ENCODE data around the gene AGRP.

Gene AGRP

GRCh38 chr16:67528222-67528869 lies 45.0 kb upstream of the AGRP start, which contains the start of gene RIPOR1:
Gene RIPOR1, plus strand, starts transcription at chr16:67528829. Its CDS starts 9,618 bp downstream, at chr16:67538447.
- TF ChIP-seq FOXP2 (optimal IDR thresholded peaks at IDR 0.05; ENCODE audit: borderline replicate concordance, extremely low read depth, extremely low read length, insufficient read depth) (no peak), POLR2AphosphoS5 (IDR thresholded peaks at IDR 0.05; ENCODE audit: low read depth, low read length) (no peak), REST (IDR thresholded peaks at IDR 0.05; ENCODE audit: insufficient read depth in 1 of 2, low read depth in 2 of 2, low read length in 2 of 2) (no peak), TAF1 (IDR thresholded peaks at IDR 0.05; ENCODE audit: borderline replicate concordance, insufficient read depth, low read length) (no peak), SIN3A (IDR thresholded peaks at IDR 0.05; ENCODE audit: borderline replicate concordance, insufficient read depth, low read length) (no peak)

- no peak for TF ChIP-seq SIN3A (IDR thresholded peaks at IDR 0.05; ENCODE audit: borderline replicate concordance, insufficient read depth, low read length)
- no peak for TF ChIP-seq TAF1 (IDR thresholded peaks at IDR 0.05; ENCODE audit: borderline replicate concordance, insufficient read depth, low read length)
- no peak for TF ChIP-seq FOXP2 (optimal IDR thresholded peaks at IDR 0.05; ENCODE audit: borderline replicate concordance, extremely low read depth, extremely low read length, insufficient read depth)
- no peak for TF ChIP-seq POLR2AphosphoS5 (IDR thresholded peaks at IDR 0.05; ENCODE audit: low read depth, low read length)
- no peak for TF ChIP-seq REST (IDR thresholded peaks at IDR 0.05; ENCODE audit: insufficient read depth in 1 of 2, low read depth in 2 of 2, low read length in 2 of 2)
Measured at GRCh38 chr16:67526149-67526791, 42.9 kb upstream of the AGRP start.

- no peak for TF ChIP-seq POLR2AphosphoS5 (IDR thresholded peaks at IDR 0.05; ENCODE audit: low read depth, low read length)
- no peak for TF ChIP-seq REST (IDR thresholded peaks at IDR 0.05; ENCODE audit: insufficient read depth in 1 of 2, low read depth in 2 of 2, low read length in 2 of 2)
- TF ChIP-seq FOXP2 (optimal IDR thresholded peaks at IDR 0.05; ENCODE audit: borderline replicate concordance, extremely low read depth, extremely low read length, insufficient read depth): no peak
- no peak for TF ChIP-seq TAF1 (IDR thresholded peaks at IDR 0.05; ENCODE audit: borderline replicate concordance, insufficient read depth, low read length)
- no peak for TF ChIP-seq SIN3A (IDR thresholded peaks at IDR 0.05; ENCODE audit: borderline replicate concordance, insufficient read depth, low read length)
Measured at GRCh38 chr16:67525176-67525860, 42.0 kb upstream of the AGRP start.

- TF ChIP-seq FOXP2 (optimal IDR thresholded peaks at IDR 0.05; ENCODE audit: borderline replicate concordance, extremely low read depth, extremely low read length, insufficient read depth) (peak; percentile 31), REST (IDR thresholded peaks at IDR 0.05; ENCODE audit: insufficient read depth in 1 of 2, low read depth in 2 of 2, low read length in 2 of 2) (no peak), SIN3A (IDR thresholded peaks at IDR 0.05; ENCODE audit: borderline replicate concordance, insufficient read depth, low read length) (no peak), TAF1 (IDR thresholded peaks at IDR 0.05; ENCODE audit: borderline replicate concordance, insufficient read depth, low read length) (no peak), POLR2AphosphoS5 (IDR thresholded peaks at IDR 0.05; ENCODE audit: low read depth, low read length) (peak; percentile 35; the same call in 1 of the 2 replicates)
Measured at GRCh38 chr16:67521095-67521804, 37.9 kb upstream of the AGRP start.
